A549 (cell line): ENCODE results near the gene GRIK1. TPM values are rescaled to one million over a fixed set of nuclear protein-coding genes. Genes with fewer than 3 reads are reported as not detected.

Experiments
- ATAC-seq, 2 experiments: fragments of 200-7000 bp in 1 of 2; fragments of >200 bp in 1 of 2; cut with Nextera tagmentation in 1 of 2; cut with Tn5 transposase in 1 of 2; 3 replicates each; pipeline versions ENCODE4 v1.8.0 to v1.9.1; 2018 to 2020; ENCODE audit warnings: mild to moderate bottlenecking in 1 of 2, moderate library complexity in 1 of 2
- CTCF ChIA-PET: fragments of 300-600 bp; sonication (Branson Sonifier 250); formaldehyde crosslinking; extraction: SDS; loops from one replicate; lab custom pipeline; 2021; ENCODE audit warnings: antibody characterized with exemption, inconsistent platforms; lab: Yijun Ruan, JAX
- POLR2A ChIA-PET: fragments of 350-600 bp; formaldehyde crosslinking; extraction: SDS; loops from one replicate; lab custom pipeline; 2021; ENCODE audit warnings: antibody characterized with exemption, inconsistent platforms; lab: Yijun Ruan, JAX
- DNase-seq, 2 experiments: peaks; one replicate each; pipeline versions ENCODE4 v3.0.0 to v3.0.0-alpha.2; 2011 to 2016; ENCODE audit warnings: low read depth in 1 of 2, low spot score in 1 of 2
- FAIRE-seq: peaks from 2 replicates; lab custom pipeline; 2011; peaks lifted over from hg19 to GRCh38; lab: Jason Lieb, UNC
- H3K27ac ChIP-seq, 2 experiments: fragments of >200 bp; sonication (Bioruptor Twin); formaldehyde crosslinking; 3 replicates each; pipeline ENCODE4 v1.5.1; 2016 to 2017
- H3K4me1 ChIP-seq: fragments of >200 bp; sonication (Bioruptor Twin); formaldehyde crosslinking; 3 replicates; pipeline ENCODE4 v1.6.1; 2016
- H3K4me2 ChIP-seq: fragments of >200 bp; sonication (Bioruptor Twin); formaldehyde crosslinking; 3 replicates; pipeline ENCODE4 v1.6.1; 2016
- H3K4me3 ChIP-seq: fragments of >200 bp; sonication (Bioruptor Twin); formaldehyde crosslinking; 3 replicates; pipeline ENCODE4 v1.5.1; 2016
- H3K9me3 ChIP-seq: fragments of >200 bp; sonication (Bioruptor Twin); formaldehyde crosslinking; 3 replicates; pipeline ENCODE4 v1.6.1; 2016
- CBX2 ChIP-seq: fragments of 200-600 bp; sonication (generic); IDR thresholded peaks from 2 replicates; pipeline ENCODE4 v1.6.1; 2016; ENCODE audit warnings: low read depth, mild to moderate bottlenecking, borderline replicate concordance
- CHD4 ChIP-seq: fragments of 200-600 bp; sonication (generic); IDR thresholded peaks from 2 replicates; pipeline ENCODE4 v1.6.1; 2016; ENCODE audit warnings: antibody characterized with exemption, mild to moderate bottlenecking, borderline replicate concordance
- ELK1 ChIP-seq: fragments of 150-350 bp; IDR thresholded peaks from 2 replicates; pipeline ENCODE4 v1.6.1; 2014; ENCODE audit warnings: low read depth, mild to moderate bottlenecking, low read length
- ESRRA ChIP-seq: fragments of 150-350 bp; IDR thresholded peaks from 2 replicates; pipeline ENCODE4 v1.6.1; 2014; ENCODE audit warnings: mild to moderate bottlenecking, low read length, borderline replicate concordance
- FOSL2 ChIP-seq, 2 experiments: fragments of 450-650 bp in 1 of 2; fragments of >200 bp in 1 of 2; sonication (Bioruptor Twin) in 1 of 2; formaldehyde crosslinking; IDR thresholded peaks; 2 replicates each; pipeline versions ENCODE4 v1.5.0 to v1.6.1; 2016 to 2020; ENCODE audit warnings: mild to moderate bottlenecking in 1 of 2, moderate library complexity in 1 of 2
- GATA3 ChIP-seq: IDR thresholded peaks from 2 replicates; pipeline ENCODE4 v1.6.1; 2012; ENCODE audit warnings: borderline replicate concordance
- HDAC2 ChIP-seq: fragments of 200-600 bp; sonication (generic); IDR thresholded peaks from 2 replicates; pipeline ENCODE4 v1.6.1; 2016
- HOXB5 ChIP-seq: fragments of 250-450 bp; sonication (Bioruptor Pico); IDR thresholded peaks from 2 replicates; pipeline ENCODE4 v1.5.0; 2020; ENCODE audit warnings: mild to moderate bottlenecking, moderate library complexity
- MAFK ChIP-seq: fragments of 450-650 bp; IDR thresholded peaks from 2 replicates; pipeline ENCODE4 v1.6.1; 2014; ENCODE audit not compliant: partially characterized antibody
- MYC ChIP-seq: IDR thresholded peaks from 2 replicates; pipeline ENCODE4 v1.6.1; 2012; ENCODE audit warnings: mild to moderate bottlenecking, inconsistent platforms, low read length, improper control_type of control experiment, borderline replicate concordance
- NFE2L2 ChIP-seq: fragments of 150-350 bp; conservative IDR thresholded peaks from 2 replicates; pipeline ENCODE4 v1.6.1; 2014; ENCODE audit warnings: low read length
- NR3C1 ChIP-seq: fragments of >200 bp; sonication (Bioruptor Twin); formaldehyde crosslinking; IDR thresholded peaks from 3 replicates; pipeline ENCODE4 v1.6.1; 2017
- PHF8 ChIP-seq: fragments of 200-600 bp; sonication (generic); IDR thresholded peaks from 2 replicates; pipeline ENCODE4 v1.6.1; 2016; ENCODE audit warnings: low read depth, mild to moderate bottlenecking, antibody characterized with exemption, moderate library complexity, borderline replicate concordance
- POLR2A ChIP-seq: IDR thresholded peaks from 2 replicates; pipeline ENCODE4 v1.6.1; 2012; ENCODE audit warnings: mild to moderate bottlenecking, low read length
- RAD21 ChIP-seq, 2 experiments: fragments of >200 bp in 1 of 2; sonication (Bioruptor Twin) in 1 of 2; formaldehyde crosslinking in 1 of 2; IDR thresholded peaks in 1 of 2; conservative IDR thresholded peaks in 1 of 2; 2 replicates in 1 of 2; 3 replicates in 1 of 2; pipeline ENCODE4 v1.6.1; 2012 to 2018; ENCODE audit warnings: inconsistent platforms in 1 of 2
- ZFP36 ChIP-seq: fragments of 450-650 bp; IDR thresholded peaks from 2 replicates; pipeline ENCODE4 v1.6.1; 2014; ENCODE audit warnings: borderline replicate concordance; ENCODE audit not compliant: partially characterized antibody
- ZNF302 ChIP-seq: fragments of 250-450 bp; sonication (Bioruptor Pico); IDR thresholded peaks from 2 replicates; pipeline ENCODE4 v1.9.0; 2021; ENCODE audit warnings: inconsistent platforms, mild to moderate bottlenecking, moderate library complexity
- ZSCAN20 ChIP-seq: fragments of 250-450 bp; sonication (Bioruptor Pico); IDR thresholded peaks from 2 replicates; pipeline ENCODE4 v1.8.0; 2022; ENCODE audit warnings: mild to moderate bottlenecking, moderate library complexity
- WGBS: methylation state at CpG from one replicate; pipeline ENCODE4 v1.1.6; 2017; ENCODE audit errors: missing lambda C conversion rate; 5-methylcytosine and 5-hydroxymethylcytosine counted together
- polyA plus RNA-seq, 4 experiments: library from polyadenylated mRNA; depleted of rRNA in 3 of 4; stranded (reverse); fragments of >200 nt; fragmentation: RNase III in 1 of 4; extraction: RNeasy Plus Mini Kit Qiagen cat#74134 plus additional on column Dnase treatment in 1 of 4; gene quantifications; 2 replicates in 3 of 4; 3 replicates in 1 of 4; pipeline ENCODE4 v1.2.3, GENCODE V29; 2011 to 2017
- TF ChIP-seq, protein P1 (sequence below): fragments of 450-650 bp; IDR thresholded peaks from 2 replicates; pipeline ENCODE4 v1.6.1; 2014; ENCODE audit warnings: antibody characterized with exemption
- TF ChIP-seq, protein P2 (sequence below): fragments of 250-450 bp; sonication (Bioruptor Pico); IDR thresholded peaks from 2 replicates; pipeline ENCODE4 v1.5.0; 2021; ENCODE audit warnings: mild to moderate bottlenecking, moderate library complexity, borderline replicate concordance
- TF ChIP-seq, protein P3 (sequence below): fragments of >200 bp; sonication (Bioruptor Twin); formaldehyde crosslinking; IDR thresholded peaks from 3 replicates; pipeline ENCODE4 v1.5.1; 2016

Gene GRIK1
- polyA plus RNA-seq, 2 of the 4 experiments (the other 2 are of a cell fraction): not detected

GRCh38 chr21:29721964-29722363, 217.8 kb downstream of the GRIK1 start:
- no peak for FAIRE-seq
- Histone ChIP-seq H3K4me1 (no peaks in the 10 kb centered on the region), H3K4me3 (no peak overlapping the region), H3K4me2 (no peak overlapping the region), H3K27ac (no peak overlapping the region), H3K9me3 (no peaks in the 10 kb centered on the region)
- ChIA-PET CTCF (no interaction called here), POLR2A (no interaction called here)
- WGBS: 0% methylated on average over 2 of the region's 2 CpGs
- ATAC-seq: no peak
- TF ChIP-seq POLR2A: no peak
- no peak for TF ChIP-seq HOXB5 (CRISPR knock-in tag)
- no peak for TF ChIP-seq PHF8
- TF ChIP-seq MYC: no peak
- TF ChIP-seq, protein P1, sequence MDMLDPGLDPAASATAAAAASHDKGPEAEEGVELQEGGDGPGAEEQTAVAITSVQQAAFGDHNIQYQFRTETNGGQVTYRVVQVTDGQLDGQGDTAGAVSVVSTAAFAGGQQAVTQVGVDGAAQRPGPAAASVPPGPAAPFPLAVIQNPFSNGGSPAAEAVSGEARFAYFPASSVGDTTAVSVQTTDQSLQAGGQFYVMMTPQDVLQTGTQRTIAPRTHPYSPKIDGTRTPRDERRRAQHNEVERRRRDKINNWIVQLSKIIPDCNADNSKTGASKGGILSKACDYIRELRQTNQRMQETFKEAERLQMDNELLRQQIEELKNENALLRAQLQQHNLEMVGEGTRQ: no peak
- DNase-seq: no peak

GRCh38 chr21:29721221-29721620, 218.6 kb downstream of the GRIK1 start:
- H3K4me3 ChIP-seq: no peak overlapping the region
- ATAC-seq (no peak), DNase-seq (no peak), FAIRE-seq (no peak)
- H3K27ac ChIP-seq: no peak overlapping the region
- 32% methylated on average over 5 of the region's 5 CpGs for WGBS
- no peaks in the 10 kb centered on the region for H3K4me1 ChIP-seq
- H3K9me3 ChIP-seq: no peaks in the 10 kb centered on the region
- no peak overlapping the region for H3K4me2 ChIP-seq
- CTCF ChIA-PET: no interaction called here
- TF ChIP-seq MYC: no peak
- TF ChIP-seq, protein P2, sequence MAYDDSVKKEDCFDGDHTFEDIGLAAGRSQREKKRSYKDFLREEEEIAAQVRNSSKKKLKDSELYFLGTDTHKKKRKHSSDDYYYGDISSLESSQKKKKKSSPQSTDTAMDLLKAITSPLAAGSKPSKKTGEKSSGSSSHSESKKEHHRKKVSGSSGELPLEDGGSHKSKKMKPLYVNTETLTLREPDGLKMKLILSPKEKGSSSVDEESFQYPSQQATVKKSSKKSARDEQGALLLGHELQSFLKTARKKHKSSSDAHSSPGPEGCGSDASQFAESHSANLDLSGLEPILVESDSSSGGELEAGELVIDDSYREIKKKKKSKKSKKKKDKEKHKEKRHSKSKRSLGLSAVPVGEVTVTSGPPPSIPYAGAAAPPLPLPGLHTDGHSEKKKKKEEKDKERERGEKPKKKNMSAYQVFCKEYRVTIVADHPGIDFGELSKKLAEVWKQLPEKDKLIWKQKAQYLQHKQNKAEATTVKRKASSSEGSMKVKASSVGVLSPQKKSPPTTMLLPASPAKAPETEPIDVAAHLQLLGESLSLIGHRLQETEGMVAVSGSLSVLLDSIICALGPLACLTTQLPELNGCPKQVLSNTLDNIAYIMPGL (CRISPR knock-in tag): no peak
- TF ChIP-seq, protein P1: no peak
- TF ChIP-seq GATA3: no peak
- no peak for TF ChIP-seq MAFK
- TF ChIP-seq NFE2L2: no peak
- no peak for TF ChIP-seq CBX2
- no peak for TF ChIP-seq ZNF302 (CRISPR knock-in tag)
- TF ChIP-seq ZFP36: no peak
- TF ChIP-seq ESRRA: no peak
- no peak for TF ChIP-seq HOXB5 (CRISPR knock-in tag)
- TF ChIP-seq CHD4: no peak
- no peak for TF ChIP-seq PHF8
- no peak for TF ChIP-seq NR3C1
- no peak for TF ChIP-seq ZSCAN20 (CRISPR knock-in tag)
- TF ChIP-seq ELK1: no peak
- TF ChIP-seq, protein P3, sequence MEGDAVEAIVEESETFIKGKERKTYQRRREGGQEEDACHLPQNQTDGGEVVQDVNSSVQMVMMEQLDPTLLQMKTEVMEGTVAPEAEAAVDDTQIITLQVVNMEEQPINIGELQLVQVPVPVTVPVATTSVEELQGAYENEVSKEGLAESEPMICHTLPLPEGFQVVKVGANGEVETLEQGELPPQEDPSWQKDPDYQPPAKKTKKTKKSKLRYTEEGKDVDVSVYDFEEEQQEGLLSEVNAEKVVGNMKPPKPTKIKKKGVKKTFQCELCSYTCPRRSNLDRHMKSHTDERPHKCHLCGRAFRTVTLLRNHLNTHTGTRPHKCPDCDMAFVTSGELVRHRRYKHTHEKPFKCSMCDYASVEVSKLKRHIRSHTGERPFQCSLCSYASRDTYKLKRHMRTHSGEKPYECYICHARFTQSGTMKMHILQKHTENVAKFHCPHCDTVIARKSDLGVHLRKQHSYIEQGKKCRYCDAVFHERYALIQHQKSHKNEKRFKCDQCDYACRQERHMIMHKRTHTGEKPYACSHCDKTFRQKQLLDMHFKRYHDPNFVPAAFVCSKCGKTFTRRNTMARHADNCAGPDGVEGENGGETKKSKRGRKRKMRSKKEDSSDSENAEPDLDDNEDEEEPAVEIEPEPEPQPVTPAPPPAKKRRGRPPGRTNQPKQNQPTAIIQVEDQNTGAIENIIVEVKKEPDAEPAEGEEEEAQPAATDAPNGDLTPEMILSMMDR: no peak
- TF ChIP-seq RAD21 (conservative IDR thresholded peaks at IDR 0.05 in 1 of 2, IDR thresholded peaks at IDR 0.05 in 1 of 2): no peak
- TF ChIP-seq FOSL2 (IDR thresholded peaks at IDR 0.05): no peak
- no peak for TF ChIP-seq FOSL2 (CRISPR knock-in tag; IDR thresholded peaks at IDR 0.05)
- no peak for TF ChIP-seq HDAC2
- POLR2A ChIA-PET: no interaction called here
